ENCODE measurements around the gene KRT20.

- TF ChIP-seq EZH2 (IDR thresholded peaks at IDR 0.05; ENCODE audit: insufficient read depth, poor library complexity, severe bottlenecking) (no peak), EZH2phosphoT487 (IDR thresholded peaks at IDR 0.05; ENCODE audit: insufficient read depth, low read depth) (no peak)
Measured at GRCh38 chr17:40878044-40878443, 7.0 kb downstream of the KRT20 start.

Measured in GM23248 (cell line).